Esophagus squamous epithelium (tissue), 5 donors: ENCODE measurements around the gene NIPSNAP3A. TPM values are rescaled to one million over a fixed set of nuclear protein-coding genes. Genes with fewer than 3 reads are reported as not detected.

Experiments used
- DNase-seq: peaks from one replicate; lab custom pipeline; 2025; lab: John Stamatoyannopoulos, UW
- H3K27ac ChIP-seq, 4 donors: fragments of 200-600 bp; sonication (generic); one replicate each; pipeline ENCODE4 v1.5.1; 2016 to 2019; ENCODE audit warnings: mild to moderate bottlenecking in 1 of 4
- H3K27me3 ChIP-seq, 4 donors: fragments of 200-600 bp; sonication (generic); 1 replicate in 3 of 4; 2 replicates in 1 of 4; pipeline versions ENCODE4 v1.5.1 to v1.6.0; 2017 to 2021; ENCODE audit warnings: antibody characterized with exemption in 1 of 4
- H3K36me3 ChIP-seq, 3 donors: fragments of 200-600 bp; sonication (generic); one replicate each; pipeline ENCODE4 v1.5.1; 2016 to 2019
- H3K4me1 ChIP-seq, 3 donors: fragments of 200-600 bp; sonication (generic); one replicate each; pipeline ENCODE4 v1.5.1; 2017 to 2019
- H3K4me3 ChIP-seq, 4 donors: fragments of 200-600 bp; sonication (generic); 1 replicate in 3 of 4; 2 replicates in 1 of 4; pipeline ENCODE4 v1.5.1; 2016 to 2019; ENCODE audit warnings: mild to moderate bottlenecking in 2 of 4, moderate library complexity in 1 of 4
- H3K9me3 ChIP-seq, 3 donors: fragments of 200-600 bp; sonication (generic); one replicate each; pipeline ENCODE4 v1.5.1; 2016 to 2019
- POLR2A ChIP-seq, 4 donors: fragments of 450-650 bp; IDR thresholded peaks; one replicate each; pipeline ENCODE4 v1.6.1; 2017; ENCODE audit warnings: antibody characterized with exemption in 4 of 4, mild to moderate bottlenecking in 4 of 4, moderate library complexity in 3 of 4
- WGBS, 2 donors: methylation state at CpG; one replicate each; pipeline ENCODE4 v1.1.5; 2018; 5-methylcytosine and 5-hydroxymethylcytosine counted together
- intact Hi-C: fragments of 100-400 bp; cut with DNase I; formaldehyde crosslinking; loops from one replicate; pipeline ENCODE4 v1.15.0; 2022
- total RNA-seq, 4 donors: library from RNA; depleted of rRNA; stranded (reverse); fragments of >200 nt; gene quantifications; one replicate each; pipeline ENCODE4 v1.1.0, GENCODE V29; 2016
- TF ChIP-seq, protein P1 (sequence below), 6 experiments: fragments of 450-650 bp in 4 of 6; fragments of 200-600 bp in 2 of 6; sonication (generic) in 2 of 6; IDR thresholded peaks; one replicate each; pipeline ENCODE4 v1.5.1; 2016 to 2019; ENCODE audit warnings: antibody characterized with exemption in 6 of 6, mild to moderate bottlenecking in 4 of 6, moderate library complexity in 4 of 6
- donor health status: DM: yes; HTN: yes; CAD: no.

NIPSNAP3A gene
- total RNA-seq, 4 donors from 2014 or later, result 20.1 to 34.2 (median 30.2) TPM

- Histone ChIP-seq H3K27ac (no peak overlapping the region), H3K9me3 (no peaks in the 10 kb centered on the region), H3K27me3 (no peaks in the 10 kb centered on the region), H3K4me3 (no peak overlapping the region), H3K4me1 (peaks cover 0 to 7% (median 0%) of the 10 kb centered on the region in 3 donors), H3K36me3 (no peaks in the 10 kb centered on the region)
- intact Hi-C loops, result no loop called here
- TF ChIP-seq, protein P1, sequence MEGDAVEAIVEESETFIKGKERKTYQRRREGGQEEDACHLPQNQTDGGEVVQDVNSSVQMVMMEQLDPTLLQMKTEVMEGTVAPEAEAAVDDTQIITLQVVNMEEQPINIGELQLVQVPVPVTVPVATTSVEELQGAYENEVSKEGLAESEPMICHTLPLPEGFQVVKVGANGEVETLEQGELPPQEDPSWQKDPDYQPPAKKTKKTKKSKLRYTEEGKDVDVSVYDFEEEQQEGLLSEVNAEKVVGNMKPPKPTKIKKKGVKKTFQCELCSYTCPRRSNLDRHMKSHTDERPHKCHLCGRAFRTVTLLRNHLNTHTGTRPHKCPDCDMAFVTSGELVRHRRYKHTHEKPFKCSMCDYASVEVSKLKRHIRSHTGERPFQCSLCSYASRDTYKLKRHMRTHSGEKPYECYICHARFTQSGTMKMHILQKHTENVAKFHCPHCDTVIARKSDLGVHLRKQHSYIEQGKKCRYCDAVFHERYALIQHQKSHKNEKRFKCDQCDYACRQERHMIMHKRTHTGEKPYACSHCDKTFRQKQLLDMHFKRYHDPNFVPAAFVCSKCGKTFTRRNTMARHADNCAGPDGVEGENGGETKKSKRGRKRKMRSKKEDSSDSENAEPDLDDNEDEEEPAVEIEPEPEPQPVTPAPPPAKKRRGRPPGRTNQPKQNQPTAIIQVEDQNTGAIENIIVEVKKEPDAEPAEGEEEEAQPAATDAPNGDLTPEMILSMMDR (IDR thresholded peaks at IDR 0.05), result no peak
- TF ChIP-seq POLR2A (IDR thresholded peaks at IDR 0.05), result no peak
- 74 to 78% methylated on average over 3 of the region's 3 CpGs for WGBS, 2 donors
- DNase-seq, result no peak
These were observed 9.0 kb upstream of the NIPSNAP3A start for GRCh38 chr9:104738452-104738851.

- no peak overlapping the region for H3K4me3 ChIP-seq
- no peaks in the 10 kb centered on the region for H3K9me3 ChIP-seq
- peaks cover 0 to 7% (median 0%) of the 10 kb centered on the region in 3 donors for H3K4me1 ChIP-seq
- intact Hi-C loops, result no loop called here
- DNase-seq, result no peak
- H3K36me3 ChIP-seq, result no peaks in the 10 kb centered on the region
- no peaks in the 10 kb centered on the region for H3K27me3 ChIP-seq
- TF ChIP-seq, protein P1 (IDR thresholded peaks at IDR 0.05), result no peak
- TF ChIP-seq POLR2A (IDR thresholded peaks at IDR 0.05), result no peak
- no peak overlapping the region for H3K27ac ChIP-seq
- 8 to 12% methylated on average over 1 of the region's 1 CpG for WGBS, 2 donors
These were observed 6.9 kb upstream of the NIPSNAP3A start for GRCh38 chr9:104740621-104741020.

DNA sequence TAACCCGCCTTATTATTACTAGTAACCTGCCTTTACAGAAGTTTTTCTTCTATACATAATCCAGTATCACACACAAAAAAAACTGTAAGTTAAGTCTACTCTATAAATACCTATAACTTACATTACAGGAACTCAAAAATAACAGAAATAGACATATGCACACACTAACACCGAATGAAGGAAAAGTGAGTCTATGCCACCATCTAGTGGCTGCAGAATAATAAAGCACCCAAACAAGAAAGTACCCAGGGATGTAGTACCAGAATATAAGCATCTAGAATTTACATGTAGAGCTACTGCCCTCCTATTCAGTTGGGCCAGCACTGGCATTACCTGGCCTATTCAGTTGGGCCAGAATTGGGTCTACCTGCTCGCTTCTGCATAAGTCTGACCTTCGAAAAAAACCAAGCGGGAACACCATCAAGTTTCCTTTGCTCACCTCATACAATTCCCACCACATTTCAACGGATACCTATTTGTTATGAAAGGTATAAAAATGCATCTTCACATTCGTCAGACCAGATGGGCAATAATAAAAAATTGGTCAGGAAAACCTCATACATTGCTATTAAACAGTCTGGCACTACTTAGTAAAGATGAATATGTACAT, 4.0 kb upstream of the NIPSNAP3A start:
- no peak for DNase-seq
- no peaks in the 10 kb centered on the region for H3K27me3 ChIP-seq
- H3K4me3 ChIP-seq, result no peak overlapping the region
- H3K36me3 ChIP-seq, result no peaks in the 10 kb centered on the region
- no peak for TF ChIP-seq POLR2A (IDR thresholded peaks at IDR 0.05)
- TF ChIP-seq, protein P1 (IDR thresholded peaks at IDR 0.05), result peak; percentile 31 to 74 (median 62)
- peaks cover 0 to 15% (median 4%) of the 10 kb centered on the region in 3 donors for H3K4me1 ChIP-seq
- 27 to 30% methylated on average over 7 of the region's 7 CpGs for whole genome bisulfite sequencing, 2 donors
- intact Hi-C loops, result no loop called here
- no peak overlapping the region for H3K27ac ChIP-seq
- H3K9me3 ChIP-seq, result no peaks in the 10 kb centered on the region

DNA sequence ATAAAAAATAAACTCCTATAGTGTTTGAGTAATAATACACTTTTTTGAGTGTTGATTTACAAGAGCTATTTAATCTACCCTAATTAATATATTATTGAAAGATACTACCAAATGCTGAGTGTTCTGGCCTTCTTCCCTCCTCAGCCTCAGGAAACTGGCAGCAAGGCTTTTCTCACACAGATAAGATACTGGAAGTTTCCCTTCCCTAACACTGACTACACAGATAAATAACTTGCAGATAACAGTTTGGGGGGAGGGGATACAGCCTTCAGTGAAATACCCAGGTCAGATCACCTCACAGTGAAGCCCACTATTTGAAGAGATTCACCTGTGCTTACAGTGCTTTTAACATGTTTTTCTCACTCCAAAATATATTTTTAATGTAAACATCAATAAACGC, 1.6 kb upstream of the NIPSNAP3A start:
- intact Hi-C loops, result no loop called here
- Histone ChIP-seq H3K27ac (no peak overlapping the region), H3K9me3 (no peaks in the 10 kb centered on the region), H3K4me1 (peaks cover 5 to 20% (median 14%) of the 10 kb centered on the region in 3 donors), H3K4me3 (no peak overlapping the region), H3K27me3 (no peaks in the 10 kb centered on the region), H3K36me3 (peaks cover 0 to 2% (median 0%) of the 10 kb centered on the region in 3 donors)
- no peak for TF ChIP-seq POLR2A (IDR thresholded peaks at IDR 0.05)
- TF ChIP-seq, protein P1 (IDR thresholded peaks at IDR 0.05), result no peak
- WGBS, 2 donors, result 77% methylated on average over 1 of the region's 1 CpG
- DNase-seq, result no peak

- Histone ChIP-seq H3K27me3 (no peaks in the 10 kb centered on the region), H3K4me3 (no peak overlapping the region), H3K27ac (no peak overlapping the region), H3K9me3 (no peaks in the 10 kb centered on the region), H3K36me3 (peaks cover 0 to 6% (median 0%) of the 10 kb centered on the region in 3 donors), H3K4me1 (peaks cover 5 to 20% (median 14%) of the 10 kb centered on the region in 3 donors)
- 81 to 88% methylated on average over 2 of the region's 2 CpGs for WGBS, 2 donors
- intact Hi-C loops, result no loop called here
- no peak for DNase-seq
- TF ChIP-seq, protein P1 (IDR thresholded peaks at IDR 0.05), result no peak
- TF ChIP-seq POLR2A (IDR thresholded peaks at IDR 0.05), result no peak
These were observed 1.2 kb upstream of the NIPSNAP3A start for GRCh38 chr9:104746285-104746684.
